GM19372 (cell line): Measurements from ENCODE around the gene MTMR6.
"Not testable (repeated sequence)": the region's sequence is repeated elsewhere in the genome, so short reads cannot be mapped to it uniquely, and the experiment has no call there.

Source experiments
- ATAC-seq: cut with Tn5 transposase; IDR thresholded peaks from one replicate; pipeline ENCODE4 v1.9.1; 2021; ENCODE audit warnings: mild to moderate bottlenecking, low read depth, moderate library complexity; ENCODE audit not compliant: unreplicated experiment

MTMR6 gene

DNA sequence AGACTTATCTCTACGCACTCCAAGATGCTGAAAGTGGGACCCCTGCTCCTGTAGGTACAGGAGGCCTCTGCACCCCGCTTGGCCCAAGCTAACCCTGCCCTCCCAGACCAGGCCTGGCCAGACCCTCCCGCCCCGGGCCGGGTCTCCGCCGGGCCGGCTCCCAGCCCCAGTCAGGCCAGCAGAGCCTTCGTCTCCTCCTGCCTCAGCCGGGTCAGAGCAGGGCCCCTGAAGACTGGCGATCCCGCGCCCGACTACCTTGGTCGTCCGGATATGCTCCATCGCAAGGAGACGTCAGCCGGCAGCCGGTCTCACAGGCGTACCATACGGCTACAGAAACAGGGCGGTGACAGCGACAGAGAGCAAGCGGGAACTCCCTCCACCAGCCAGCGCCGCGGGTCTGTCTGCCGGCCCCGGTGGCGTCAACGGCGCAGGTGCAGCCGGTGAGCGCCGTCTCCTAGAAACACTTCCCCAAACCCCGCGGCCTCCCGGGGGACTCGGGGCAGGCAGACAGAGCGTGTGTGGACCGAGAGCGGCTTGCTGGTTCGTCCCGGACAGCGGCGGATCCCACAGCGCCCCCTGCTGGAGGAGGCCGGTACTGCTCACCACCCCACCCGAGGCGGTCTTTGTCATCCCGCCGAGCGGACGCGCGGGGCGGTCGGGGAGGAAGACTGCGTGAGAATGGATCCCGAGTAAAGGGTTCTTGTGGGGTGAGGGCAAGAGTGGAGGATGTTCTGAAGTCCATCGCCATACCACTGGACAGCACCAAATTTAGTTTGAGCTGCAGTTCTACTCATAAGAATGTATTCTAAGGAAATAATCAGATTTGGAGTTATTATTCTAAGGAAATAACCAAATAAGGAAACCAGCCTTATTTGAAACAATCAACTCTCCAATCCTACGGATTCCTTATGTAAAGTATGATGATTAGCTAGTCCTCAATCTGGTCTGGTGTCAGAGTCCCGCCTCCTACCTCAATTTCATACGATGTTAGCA, at the start of gene MTMR6:
Gene MTMR6 (minus strand): TSS at position 520 of the 993 bp plus-strand sequence. CDS start 241 bp downstream, at position 279.
- ATAC-seq = peak; percentile 96

DNA sequence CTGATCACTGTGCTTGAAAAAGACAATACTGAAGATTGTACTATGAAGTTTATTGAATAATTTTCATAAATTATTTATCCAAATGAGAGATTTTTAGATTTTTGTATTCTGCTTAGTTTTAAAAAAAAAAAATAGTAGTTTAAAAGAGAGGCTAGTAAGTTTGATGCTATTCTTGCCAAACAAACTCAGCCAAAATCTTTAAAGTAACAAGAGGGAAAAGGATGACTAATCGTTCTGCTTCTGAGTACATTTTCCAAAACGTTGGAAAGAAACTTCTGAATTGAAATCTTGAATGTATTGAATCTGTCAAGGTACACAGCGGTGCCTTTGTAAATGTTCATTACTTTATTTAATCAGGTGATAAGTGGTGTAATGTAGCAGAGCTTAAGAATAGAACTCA, 48.6 kb upstream of the MTMR6 start:
- no peak for ATAC-seq

DNA sequence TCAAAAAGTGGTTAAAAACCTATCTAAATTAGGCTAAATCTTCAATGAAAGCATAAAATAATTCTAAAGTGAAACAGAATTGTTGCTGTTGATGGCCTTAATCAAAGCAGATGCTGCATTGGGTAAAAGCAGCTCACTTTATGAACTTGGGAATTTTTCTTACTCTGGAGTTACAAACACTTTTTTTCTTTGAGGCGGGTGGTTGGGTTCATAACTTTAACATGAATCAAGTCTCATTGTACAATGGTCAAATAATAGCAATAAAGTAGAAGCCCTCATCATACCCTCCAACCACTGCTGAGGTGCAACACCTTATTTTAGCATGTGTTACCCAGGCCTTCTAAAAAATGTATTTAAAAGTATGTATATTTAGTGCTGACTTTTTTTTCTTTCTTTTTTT, 43.3 kb upstream of the MTMR6 start:
- ATAC-seq = no peak

DNA sequence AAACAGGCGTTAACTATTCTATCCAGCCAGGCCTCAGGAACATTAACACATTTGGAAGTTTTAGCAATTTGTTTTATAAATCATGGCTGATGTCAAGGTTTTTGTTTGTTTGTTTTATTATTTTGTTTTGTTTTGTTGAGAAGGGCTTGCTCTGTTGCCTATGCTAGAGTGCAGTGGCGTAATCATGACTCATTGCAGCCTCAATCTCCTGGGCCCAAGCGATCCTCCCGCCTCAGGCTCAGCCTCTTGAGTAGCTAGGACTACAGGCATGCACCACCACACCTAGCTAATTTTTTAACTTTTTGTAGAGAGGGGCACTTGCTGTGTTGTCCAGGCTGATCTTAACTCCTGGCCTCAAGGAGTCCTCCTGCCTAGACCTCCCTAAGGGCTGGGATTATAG, 42.4 kb upstream of the MTMR6 start:
- ATAC-seq = no peak

DNA sequence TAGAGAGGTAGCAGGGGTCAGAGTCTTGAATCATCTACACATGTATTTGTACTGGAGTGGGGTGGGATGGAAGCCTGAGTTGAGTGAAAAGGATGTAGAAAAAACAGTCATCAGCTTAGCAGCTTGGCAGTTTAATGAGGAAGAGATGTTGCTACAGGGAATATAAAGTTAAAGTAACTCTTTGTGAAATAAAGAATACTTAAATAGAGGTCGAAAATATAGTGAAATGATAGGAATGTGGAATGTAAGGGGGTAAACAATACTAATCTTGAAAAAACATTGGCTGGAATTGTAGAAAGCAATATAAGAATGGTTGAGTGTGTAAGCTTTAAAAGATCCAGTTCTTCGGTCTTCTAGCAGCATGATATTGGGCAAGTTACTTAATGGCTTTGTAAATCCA, 36.8 kb upstream of the MTMR6 start:
- ATAC-seq = no peak

DNA sequence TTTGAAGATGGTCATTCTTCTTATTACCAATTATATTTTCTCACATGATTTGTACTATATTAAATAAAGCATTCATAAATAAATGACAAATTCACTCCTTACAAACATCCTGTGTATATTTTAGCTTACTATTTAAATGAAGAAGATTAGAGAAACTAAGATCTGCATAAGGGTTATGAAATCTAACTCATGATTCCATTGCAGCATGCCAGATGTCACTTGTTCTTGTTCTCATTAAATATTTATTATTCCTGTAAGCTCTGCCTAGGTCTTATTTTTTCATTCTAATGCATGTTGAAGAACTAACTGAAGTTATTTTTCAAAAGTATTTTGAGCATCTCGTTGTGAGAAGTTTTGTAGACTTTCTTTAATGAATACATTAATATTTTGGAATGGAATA, 32.5 kb upstream of the MTMR6 start:
- ATAC-seq = no peak

DNA sequence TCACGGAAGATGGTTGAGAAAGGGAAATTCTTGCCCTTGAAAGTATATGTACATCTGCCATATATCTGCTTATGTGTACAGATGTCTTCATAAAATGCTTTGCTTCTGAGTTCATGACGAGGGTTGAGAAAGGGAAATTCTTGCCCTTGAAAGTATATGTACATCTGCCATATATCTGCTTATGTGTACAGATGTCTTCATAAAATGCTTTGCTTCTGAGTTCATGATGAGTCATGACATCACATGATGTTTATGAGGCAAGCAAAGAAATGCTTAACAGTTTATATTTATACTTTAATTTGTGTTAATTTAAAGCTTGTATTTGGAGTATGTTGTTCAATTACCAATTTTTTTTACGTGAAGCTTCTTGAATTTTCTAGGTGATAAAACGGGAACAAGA, 31.7 kb upstream of the MTMR6 start:
- not testable (repeated sequence) for ATAC-seq

DNA sequence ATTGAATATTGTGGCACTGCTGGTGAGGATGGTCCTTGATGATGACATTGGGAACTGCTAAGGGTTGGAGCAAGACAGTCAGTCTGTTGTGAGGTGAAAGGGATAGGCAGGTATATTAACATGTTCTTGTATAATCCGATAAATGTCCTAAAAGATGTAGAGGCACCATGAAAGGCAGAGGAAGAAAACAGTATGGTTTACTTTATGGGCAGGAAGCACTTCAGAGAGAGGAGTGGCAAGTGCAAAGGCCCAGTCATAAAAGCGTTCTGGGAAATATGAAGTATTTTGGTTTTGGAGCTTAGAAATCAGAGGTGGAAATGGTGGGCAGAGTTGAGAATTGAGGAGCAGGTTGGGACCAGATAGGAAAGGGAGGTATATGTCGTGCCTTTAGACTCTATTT, 23.6 kb upstream of the MTMR6 start:
- ATAC-seq = no peak

DNA sequence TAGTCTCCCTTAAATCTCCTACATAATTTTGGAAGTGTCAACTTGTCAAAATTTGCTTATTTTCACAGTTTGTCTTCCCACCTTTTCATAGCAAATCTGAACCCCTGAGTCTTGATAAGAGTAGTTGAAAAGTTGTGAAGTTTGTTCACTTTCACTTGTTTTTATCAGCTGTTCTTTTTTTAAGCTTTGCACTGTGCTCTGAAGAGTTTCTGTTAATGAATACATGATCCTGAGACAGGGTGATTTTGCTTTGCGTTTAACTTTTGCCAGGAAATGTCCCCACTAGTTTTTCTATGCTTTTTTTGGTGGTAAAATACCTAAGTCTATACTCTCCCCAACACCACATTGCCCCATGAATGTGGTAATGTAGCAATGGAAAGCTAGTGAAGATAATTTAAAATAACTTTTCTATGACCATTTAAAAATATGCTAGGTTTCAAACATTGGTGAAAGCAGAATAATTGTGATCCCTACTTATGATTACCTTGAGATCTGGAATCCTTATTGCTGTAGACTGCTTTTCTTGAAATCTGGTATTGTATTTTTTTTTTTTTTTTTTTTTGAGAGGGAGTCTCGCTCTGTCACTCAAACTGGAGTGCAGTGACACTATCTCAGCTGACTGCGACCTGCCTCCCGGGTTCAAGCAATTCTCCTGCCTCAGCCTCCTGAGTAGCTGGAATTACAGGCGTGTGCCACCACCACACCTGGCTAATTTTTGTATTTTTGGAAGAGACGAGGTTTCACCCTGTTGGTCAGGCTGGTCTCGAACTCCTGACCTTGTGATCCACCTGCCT, 19.6 kb upstream of the MTMR6 start:
- no peak for ATAC-seq

DNA sequence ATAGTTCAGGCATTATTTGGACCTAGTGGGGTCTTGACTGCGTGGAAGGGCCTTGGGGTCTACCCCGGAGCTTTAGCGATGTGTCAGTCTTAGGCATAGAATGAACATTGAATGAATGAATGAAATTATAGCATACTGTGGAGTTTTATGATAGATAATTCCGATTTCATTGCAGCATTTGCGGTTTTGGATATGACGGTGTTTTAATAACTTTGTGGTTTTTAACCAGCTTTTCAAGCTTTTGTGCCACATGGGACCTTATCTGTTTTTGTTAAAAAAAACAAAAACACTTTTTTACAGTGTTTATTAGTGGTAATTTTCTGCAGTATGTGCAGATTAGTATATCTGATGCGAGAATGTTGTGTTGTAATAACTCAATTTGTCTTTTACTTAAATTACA, 14.8 kb upstream of the MTMR6 start:
- no peak for ATAC-seq

DNA sequence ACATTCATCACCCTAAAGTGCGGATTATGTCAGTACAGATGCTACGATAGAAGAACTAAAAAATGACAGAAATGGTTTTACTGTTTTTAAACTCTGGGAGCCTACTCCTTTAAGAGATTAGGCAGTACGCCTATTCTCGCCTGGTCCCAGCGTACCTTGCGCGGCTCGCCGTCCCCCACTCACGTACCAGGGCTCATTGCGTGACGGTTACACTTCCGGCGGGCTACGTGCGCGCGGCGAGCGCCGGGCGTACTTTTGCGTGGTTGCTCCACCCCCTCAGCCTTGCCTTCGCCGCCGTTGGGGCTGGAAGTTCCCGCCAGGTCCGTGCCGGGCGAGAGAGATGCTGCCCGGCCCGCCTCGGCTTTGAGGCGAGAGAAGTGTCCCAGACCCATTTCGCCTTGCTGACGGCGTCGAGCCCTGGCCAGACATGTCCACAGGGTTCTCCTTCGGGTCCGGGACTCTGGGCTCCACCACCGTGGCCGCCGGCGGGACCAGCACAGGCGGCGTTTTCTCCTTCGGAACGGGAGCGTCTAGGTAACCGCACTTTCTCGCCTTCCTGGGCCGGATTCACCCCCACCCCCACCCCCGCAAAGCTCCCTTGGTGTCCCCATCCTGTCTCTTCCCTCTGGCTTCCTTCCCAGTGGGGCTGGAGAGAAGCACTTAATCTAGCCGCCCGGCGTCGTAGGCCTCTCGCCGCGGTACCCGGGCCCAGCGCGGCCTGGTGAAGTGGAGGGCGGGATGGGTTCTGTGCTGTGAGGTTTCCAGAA, 14.2 kb upstream of the MTMR6 start, which contains the start of gene NUP58:
Gene NUP58 (plus strand): TSS at position 279 of the 767 bp plus-strand sequence. CDS start 149 bp downstream, at position 428.
- ATAC-seq = peak; percentile 97

DNA sequence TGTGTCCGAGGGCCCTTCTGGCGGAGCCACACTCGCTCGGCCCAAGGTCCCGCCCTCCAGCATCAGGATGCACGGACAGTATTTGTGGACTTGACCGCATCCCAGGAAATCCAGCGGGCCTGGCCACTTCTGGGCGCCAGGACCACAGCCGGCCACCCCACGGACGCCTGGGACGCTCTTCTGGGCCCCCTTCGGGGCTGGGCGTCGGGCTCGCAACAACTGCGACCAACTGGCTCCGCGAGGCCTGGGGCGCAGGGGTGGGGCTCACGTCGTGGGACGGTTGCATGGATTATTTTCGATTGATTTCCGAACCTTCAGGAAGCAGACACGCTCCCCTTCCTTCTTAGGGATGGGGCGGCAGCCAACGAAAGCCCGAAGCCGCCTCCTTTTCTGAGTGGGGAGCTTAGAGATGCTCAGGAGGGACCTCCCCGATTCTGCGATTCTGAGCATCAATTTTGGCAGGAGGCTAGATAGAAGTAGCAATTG, 13.6 kb upstream of the MTMR6 start:
- ATAC-seq = peak; percentile 20

DNA sequence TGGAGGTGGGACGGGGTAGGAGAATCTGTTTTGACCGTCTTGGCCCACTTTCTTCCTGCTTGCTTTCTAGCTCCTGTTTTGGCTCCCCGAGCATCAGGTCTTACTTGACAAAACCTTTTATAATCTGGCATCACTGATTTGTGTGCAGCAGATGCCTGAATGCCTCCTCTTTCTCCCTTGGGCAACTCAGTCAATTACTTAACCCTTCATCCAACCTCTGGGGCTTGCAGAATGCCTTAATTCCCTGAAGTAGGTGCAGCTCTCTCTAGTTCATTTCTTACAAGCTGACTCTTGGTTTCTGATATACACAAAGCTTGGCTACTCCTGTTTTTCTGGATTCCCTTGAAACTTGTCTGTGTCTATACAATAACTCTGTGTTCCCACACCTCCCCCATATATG, 8.4 kb upstream of the MTMR6 start:
- ATAC-seq = no peak

DNA sequence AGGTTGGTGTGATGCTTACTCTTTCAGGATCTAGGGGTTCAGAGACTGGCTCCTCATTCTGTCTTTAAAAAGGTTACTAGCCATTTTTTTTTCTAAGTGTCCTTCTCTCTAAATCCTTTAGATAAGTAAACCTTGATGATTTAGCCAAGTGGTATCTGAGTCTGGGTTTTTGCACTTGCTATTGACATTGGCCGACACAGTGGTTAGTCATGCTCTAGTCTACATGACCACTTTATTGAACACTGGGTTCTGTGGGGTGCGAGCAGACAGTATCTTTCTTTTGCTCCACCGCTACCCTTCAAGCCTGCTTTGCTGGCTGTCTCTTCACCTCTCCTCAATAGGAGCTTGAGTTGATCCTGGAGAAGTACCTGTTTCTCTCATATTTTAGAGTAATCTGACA, 7.9 kb upstream of the MTMR6 start:
- no peak for ATAC-seq

DNA sequence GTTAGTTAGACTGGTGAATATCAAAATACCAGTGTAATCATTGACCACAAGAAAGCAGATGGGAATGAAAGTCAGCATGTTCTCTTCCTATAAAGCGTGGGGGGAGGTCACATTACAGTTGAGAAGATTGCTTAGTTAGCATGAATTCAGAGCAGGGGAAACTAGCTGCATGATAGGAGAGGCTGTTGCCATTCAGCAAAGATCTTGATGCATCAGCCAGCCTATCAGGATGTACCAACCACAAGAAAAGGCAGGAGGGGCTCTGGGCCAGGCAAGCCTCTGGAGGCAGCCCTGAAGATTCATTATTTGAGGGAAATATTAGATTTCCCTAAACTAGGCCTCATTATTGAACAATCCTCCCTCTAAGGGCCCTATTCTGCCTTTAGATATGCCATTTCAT, 5.0 kb upstream of the MTMR6 start:
- no peak for ATAC-seq

DNA sequence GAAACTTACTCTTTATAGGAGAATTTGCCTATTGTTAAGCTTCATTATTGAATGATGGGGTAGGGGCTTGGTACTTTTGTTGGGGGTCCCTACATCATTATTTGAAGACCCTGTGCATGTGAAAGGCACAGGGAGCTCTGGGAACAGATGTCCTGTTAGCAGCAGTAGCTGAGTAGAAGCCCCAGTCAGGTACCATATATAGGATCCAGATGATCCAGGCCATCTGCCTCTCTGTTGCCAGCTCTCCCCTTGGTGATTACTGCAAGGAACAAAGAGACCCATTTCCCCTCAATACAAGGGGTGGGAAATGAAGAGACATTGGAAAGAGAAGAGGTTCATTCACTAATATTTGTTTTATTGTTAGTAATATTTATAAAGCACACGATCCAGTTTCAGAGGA, 4.4 kb upstream of the MTMR6 start:
- no peak for ATAC-seq

DNA sequence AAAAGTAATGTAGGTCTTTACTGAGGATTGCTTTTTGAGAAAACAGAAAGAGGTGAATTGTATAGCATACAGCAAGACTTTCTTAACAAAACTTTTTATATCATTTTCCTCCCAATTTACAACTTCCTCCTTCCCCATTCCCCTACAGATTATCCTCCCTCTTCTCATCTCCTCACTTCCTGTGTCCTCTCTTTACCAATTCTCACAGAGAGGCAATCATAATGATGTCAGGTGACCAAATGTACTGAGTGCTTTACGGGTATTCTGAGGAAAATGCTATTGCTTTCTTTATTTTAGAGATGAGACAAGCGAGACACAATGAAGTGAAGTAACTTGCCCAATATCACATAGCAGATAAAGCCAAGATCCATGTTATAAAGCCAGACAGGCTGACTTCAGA, 1.7 kb upstream of the MTMR6 start:
- ATAC-seq = no peak

DNA sequence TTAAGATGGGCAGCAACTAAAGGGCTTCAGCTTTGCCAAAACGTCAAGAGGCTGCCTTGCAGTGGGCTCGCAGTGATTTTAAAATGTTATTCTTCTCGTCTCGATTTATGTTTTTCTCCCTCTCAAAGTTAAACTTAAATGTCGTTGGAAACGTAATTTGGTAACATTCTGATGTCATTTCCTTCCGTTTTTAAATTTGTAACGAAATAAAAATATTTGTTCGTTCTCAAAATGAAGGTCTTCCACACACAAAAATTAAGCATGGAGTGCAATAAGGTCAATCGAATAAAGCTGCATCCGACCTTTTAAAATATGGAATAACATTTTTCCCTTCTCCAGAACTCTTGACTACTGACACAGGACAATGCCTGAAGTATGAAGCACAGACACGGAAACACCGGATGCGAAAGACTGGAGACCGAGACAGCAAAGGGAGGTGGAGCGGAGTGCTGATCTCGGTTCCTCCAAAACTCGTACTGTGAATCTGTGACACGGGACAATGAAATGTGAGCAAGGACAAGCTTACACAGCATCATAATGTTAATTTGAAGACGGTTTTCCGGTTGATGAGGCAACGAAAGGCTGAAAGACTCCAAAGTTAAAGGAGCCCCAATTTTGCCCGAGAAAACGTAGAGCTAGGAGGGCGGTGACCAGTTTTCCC, 850 bp downstream of the MTMR6 start:
- peak; percentile 7 for ATAC-seq

DNA sequence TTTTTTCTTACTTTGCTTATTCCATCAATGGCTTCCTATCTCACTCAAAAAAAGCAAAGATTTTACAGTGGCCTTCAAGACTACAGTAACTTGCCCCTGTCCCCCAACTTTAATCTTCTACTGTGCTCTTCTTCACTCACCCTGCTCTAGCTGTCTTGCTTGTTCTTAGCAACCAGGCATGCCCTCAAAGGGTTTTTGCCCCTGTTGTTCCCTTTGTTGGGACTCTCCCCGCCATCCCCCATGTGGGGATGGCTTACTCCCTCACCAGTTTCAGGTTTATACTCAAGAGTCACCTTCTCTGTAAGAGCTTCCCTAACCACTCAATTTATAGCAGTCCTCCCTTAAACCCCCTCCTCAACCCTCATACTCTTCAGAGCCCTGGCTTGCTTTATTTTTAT, 5.4 kb downstream of the MTMR6 start:
- ATAC-seq = no peak
